WTC11 (cell line): Measurements from ENCODE around the gene WBP1L.

Experiments used
- HMGA2 ChIP-seq: fragments of 250-450 bp; sonication (Bioruptor Pico); IDR thresholded peaks from 2 replicates; pipeline ENCODE4 v1.4.0; 2021; ENCODE audit warnings: mild to moderate bottlenecking, moderate library complexity
- JUN ChIP-seq: sonication (generic); formaldehyde crosslinking; IDR thresholded peaks from 2 replicates; pipeline ENCODE4 v1.8.0; 2023; ENCODE audit warnings: mild to moderate bottlenecking, missing genetic modification reagents
- ZNF416 ChIP-seq: fragments of 250-450 bp; sonication (Bioruptor Pico); IDR thresholded peaks from 2 replicates; pipeline ENCODE4 v1.9.0; 2021; ENCODE audit warnings: mild to moderate bottlenecking, inconsistent platforms
- TF ChIP-seq, protein P1 (sequence below): sonication (generic); formaldehyde crosslinking; IDR thresholded peaks from 2 replicates; pipeline ENCODE4 v1.8.1; 2022; ENCODE audit warnings: low read depth, missing genetic modification reagents, borderline replicate concordance
- TF ChIP-seq, protein P2 (sequence below): sonication (generic); formaldehyde crosslinking; IDR thresholded peaks from 2 replicates; pipeline ENCODE4 v1.8.1; 2022; ENCODE audit warnings: missing genetic modification reagents, borderline replicate concordance
- TF ChIP-seq, protein P3 (sequence below): fragments of 200-600 bp; IDR thresholded peaks from 2 replicates; pipeline ENCODE4 v1.8.0; 2022; ENCODE audit warnings: antibody characterized with exemption

DNA sequence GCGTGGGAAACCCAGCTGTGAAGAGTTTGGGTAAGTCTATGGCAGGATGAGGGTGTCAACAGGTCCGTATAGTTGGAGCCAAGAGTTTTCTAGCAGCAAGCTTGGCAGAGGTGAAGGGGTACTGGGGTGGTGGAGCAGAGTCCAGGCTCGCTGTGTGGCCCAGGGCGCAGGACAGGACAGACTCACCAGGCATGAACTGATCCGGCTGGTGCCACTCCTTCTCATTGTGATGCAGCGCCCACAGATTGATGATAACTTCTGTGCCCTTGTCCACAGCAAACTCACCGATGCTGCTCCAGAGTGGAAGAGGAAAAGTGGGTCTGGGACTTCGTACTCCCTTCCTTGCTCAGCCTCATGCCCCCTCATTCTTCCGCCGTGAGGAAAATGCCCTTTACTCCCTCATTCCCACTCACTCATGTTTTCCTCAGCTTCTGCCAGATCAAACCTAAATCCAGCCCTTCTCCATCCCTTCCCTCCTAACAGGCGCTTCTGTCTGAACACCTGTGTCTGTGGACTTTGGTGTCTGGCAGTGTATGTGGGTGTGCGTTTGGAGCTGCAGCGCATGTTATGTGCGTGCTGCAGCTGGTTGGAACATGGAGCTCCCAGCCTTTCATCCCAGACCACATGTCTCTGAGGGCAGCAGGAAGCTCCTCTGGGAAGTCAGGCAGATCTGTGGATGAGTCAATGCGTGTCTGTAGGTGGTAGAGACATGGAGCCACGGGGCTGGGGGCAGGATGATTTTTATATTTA is 87.7 kb downstream of the WBP1L start:
- TF ChIP-seq, protein P1, sequence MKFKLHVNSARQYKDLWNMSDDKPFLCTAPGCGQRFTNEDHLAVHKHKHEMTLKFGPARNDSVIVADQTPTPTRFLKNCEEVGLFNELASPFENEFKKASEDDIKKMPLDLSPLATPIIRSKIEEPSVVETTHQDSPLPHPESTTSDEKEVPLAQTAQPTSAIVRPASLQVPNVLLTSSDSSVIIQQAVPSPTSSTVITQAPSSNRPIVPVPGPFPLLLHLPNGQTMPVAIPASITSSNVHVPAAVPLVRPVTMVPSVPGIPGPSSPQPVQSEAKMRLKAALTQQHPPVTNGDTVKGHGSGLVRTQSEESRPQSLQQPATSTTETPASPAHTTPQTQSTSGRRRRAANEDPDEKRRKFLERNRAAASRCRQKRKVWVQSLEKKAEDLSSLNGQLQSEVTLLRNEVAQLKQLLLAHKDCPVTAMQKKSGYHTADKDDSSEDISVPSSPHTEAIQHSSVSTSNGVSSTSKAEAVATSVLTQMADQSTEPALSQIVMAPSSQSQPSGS (CRISPR knock-in tag), result no peak
- no peak for TF ChIP-seq ZNF416
- no peak for TF ChIP-seq HMGA2
- TF ChIP-seq, protein P2, sequence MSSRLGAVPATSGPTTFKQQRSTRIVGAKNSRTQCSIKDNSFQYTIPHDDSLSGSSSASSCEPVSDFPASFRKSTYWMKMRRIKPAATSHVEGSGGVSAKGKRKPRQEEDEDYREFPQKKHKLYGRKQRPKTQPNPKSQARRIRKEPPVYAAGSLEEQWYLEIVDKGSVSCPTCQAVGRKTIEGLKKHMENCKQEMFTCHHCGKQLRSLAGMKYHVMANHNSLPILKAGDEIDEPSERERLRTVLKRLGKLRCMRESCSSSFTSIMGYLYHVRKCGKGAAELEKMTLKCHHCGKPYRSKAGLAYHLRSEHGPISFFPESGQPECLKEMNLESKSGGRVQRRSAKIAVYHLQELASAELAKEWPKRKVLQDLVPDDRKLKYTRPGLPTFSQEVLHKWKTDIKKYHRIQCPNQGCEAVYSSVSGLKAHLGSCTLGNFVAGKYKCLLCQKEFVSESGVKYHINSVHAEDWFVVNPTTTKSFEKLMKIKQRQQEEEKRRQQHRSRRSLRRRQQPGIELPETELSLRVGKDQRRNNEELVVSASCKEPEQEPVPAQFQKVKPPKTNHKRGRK (CRISPR knock-in tag), result no peak
- TF ChIP-seq JUN (CRISPR knock-in tag), result no peak
- TF ChIP-seq, protein P3, sequence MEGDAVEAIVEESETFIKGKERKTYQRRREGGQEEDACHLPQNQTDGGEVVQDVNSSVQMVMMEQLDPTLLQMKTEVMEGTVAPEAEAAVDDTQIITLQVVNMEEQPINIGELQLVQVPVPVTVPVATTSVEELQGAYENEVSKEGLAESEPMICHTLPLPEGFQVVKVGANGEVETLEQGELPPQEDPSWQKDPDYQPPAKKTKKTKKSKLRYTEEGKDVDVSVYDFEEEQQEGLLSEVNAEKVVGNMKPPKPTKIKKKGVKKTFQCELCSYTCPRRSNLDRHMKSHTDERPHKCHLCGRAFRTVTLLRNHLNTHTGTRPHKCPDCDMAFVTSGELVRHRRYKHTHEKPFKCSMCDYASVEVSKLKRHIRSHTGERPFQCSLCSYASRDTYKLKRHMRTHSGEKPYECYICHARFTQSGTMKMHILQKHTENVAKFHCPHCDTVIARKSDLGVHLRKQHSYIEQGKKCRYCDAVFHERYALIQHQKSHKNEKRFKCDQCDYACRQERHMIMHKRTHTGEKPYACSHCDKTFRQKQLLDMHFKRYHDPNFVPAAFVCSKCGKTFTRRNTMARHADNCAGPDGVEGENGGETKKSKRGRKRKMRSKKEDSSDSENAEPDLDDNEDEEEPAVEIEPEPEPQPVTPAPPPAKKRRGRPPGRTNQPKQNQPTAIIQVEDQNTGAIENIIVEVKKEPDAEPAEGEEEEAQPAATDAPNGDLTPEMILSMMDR, result no peak
